Fibroblast of villous mesenchyme (primary cell): ENCODE results near the gene SPRTN. TPM values are rescaled to one million over a fixed set of nuclear protein-coding genes. Genes with fewer than 3 reads are reported as not detected.
A peak's percentile ranks its signal among the peaks of the same experiment; 100 is the strongest.

Experiments used
- DNase-seq: peaks from one replicate; pipeline ENCODE4 v3.0.0-alpha.2; 2010; ENCODE audit warnings: low read depth
- H3K4me3 ChIP-seq: 2 replicates; pipeline ENCODE4 v1.5.1; 2011; ENCODE audit warnings: low read depth, mild to moderate bottlenecking, low read length
- CTCF ChIP-seq: IDR thresholded peaks from 2 replicates; pipeline ENCODE4 v1.5.1; 2012; ENCODE audit warnings: low read depth, mild to moderate bottlenecking, low read length; ENCODE audit not compliant: insufficient read depth
- total RNA-seq: library from RNA; depleted of rRNA; stranded (reverse); fragments of >200 nt; gene quantifications from 2 replicates; pipeline ENCODE4 v1.2.3, GENCODE V29; 2012

SPRTN gene
- total RNA-seq, 1 donor, result 23.7 TPM

- H3K4me3 ChIP-seq, result no peak overlapping the region
- DNase-seq, result no peak
- no peak for TF ChIP-seq CTCF
These were observed 13.4 kb upstream of the SPRTN start for GRCh38 chr1:231324660-231325059.

GRCh38 chr1:231326248-231326647 lies 11.8 kb upstream of the SPRTN start:
- H3K4me3 ChIP-seq, result no peak overlapping the region
- no peak for DNase-seq

GRCh38 chr1:231327617-231328016 lies 10.5 kb upstream of the SPRTN start:
- no peak for DNase-seq

More at GRCh38 chr1:231326248-231326647, 11.8 kb upstream of the SPRTN start:
- no peak for TF ChIP-seq CTCF

GRCh38 chr1:231329483-231329882 lies 8.6 kb upstream of the SPRTN start:
- H3K4me3 ChIP-seq, result no peak overlapping the region
- TF ChIP-seq CTCF, result no peak
- DNase-seq, result no peak

More at GRCh38 chr1:231327617-231328016, 10.5 kb upstream of the SPRTN start:
- TF ChIP-seq CTCF, result no peak
- no peak overlapping the region for H3K4me3 ChIP-seq

GRCh38 chr1:231332761-231333160 lies 5.3 kb upstream of the SPRTN start:
- H3K4me3 ChIP-seq, result peak overlapping the region; percentile 98
- TF ChIP-seq CTCF, result no peak
- DNase-seq, result no peak

- TF ChIP-seq CTCF, result no peak
- DNase-seq, result no peak
- peak overlapping the region; percentile 98 for H3K4me3 ChIP-seq
These were observed 3.9 kb upstream of the SPRTN start for GRCh38 chr1:231334079-231334666.

GRCh38 chr1:231334952-231335351 lies 3.1 kb upstream of the SPRTN start:
- no peak for DNase-seq
- TF ChIP-seq CTCF, result no peak
- peak overlapping the region; percentile 98 for H3K4me3 ChIP-seq
